GM21786 (cell line): ENCODE measurements around the gene MARCHF3.
A peak's percentile ranks its signal among the peaks of the same experiment; 100 is the strongest.
"Not testable (repeated sequence)": the region's sequence is repeated elsewhere in the genome, so short reads cannot be mapped to it uniquely, and the experiment has no call there.

Source experiments
- ATAC-seq: cut with Tn5 transposase; IDR thresholded peaks from one replicate; pipeline ENCODE4 v1.9.1; 2021; ENCODE audit not compliant: unreplicated experiment

Gene MARCHF3

GRCh38 chr5:126961702-126962101, 68.7 kb downstream of the MARCHF3 start:
- ATAC-seq: peak; percentile 64

GRCh38 chr5:126961128-126961527, 69.2 kb downstream of the MARCHF3 start:
- no peak for ATAC-seq

DNA sequence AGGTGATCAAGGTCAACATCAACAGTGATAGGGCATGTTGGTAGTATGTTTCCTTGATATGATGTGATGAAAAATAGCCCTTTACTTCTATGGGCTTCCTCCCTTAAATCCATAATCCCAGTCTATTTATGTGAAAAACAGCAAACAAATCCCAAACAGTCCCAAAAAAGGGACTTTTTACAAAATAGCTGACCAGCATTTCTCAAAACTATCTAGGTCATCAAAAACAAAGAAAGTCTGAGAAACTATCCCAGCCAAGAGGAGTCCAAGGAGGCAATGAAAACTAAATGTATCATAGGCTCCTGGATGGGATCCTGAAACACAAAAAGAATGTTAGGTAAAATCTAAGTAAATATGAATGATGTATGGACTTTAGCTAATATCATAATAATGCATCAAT, 71.2 kb downstream of the MARCHF3 start:
- no peak for ATAC-seq

DNA sequence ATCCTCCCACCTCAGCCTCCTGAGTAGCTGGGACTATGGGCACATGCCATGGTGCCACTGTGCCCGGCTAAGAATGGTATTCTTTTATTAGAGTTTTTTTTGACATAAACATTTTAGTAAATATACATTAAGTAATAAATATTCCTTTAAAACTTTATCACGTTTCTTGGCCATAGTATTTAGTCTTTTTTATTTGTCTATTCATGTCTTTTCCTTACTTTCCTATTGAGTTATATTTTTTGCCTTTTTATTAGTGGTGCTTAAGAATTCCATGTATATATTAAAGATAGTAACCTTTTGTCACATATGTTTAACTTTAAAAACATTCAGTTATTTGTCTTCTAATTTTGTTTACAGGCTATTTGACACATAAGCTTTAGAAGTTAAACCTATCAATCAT, 73.4 kb downstream of the MARCHF3 start:
- ATAC-seq: no peak

GRCh38 chr5:126954981-126955380, 75.4 kb downstream of the MARCHF3 start:
- ATAC-seq: no peak

DNA sequence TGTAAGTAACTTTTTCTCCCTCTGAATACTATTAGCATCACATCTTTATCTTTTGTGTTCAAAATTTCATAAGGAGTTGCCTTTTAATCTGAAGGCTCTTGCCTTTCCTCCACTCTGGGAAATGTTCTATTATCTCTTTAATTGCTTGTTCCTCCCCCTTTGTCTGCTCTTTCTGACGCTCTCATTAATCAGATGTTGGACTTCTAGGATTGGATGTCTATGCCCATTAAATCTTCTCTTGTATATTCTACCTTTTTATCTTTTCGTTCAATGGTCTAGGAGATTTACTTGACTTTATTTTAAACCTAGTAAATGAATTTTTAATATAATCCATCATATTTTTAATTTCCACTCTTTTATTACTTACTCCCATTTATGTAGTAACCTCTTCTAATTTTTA, 76.7 kb downstream of the MARCHF3 start:
- ATAC-seq: no peak

GRCh38 chr5:126949475-126949874, 80.9 kb downstream of the MARCHF3 start:
- no peak for ATAC-seq

- no peak for ATAC-seq
These were observed 81.9 kb downstream of the MARCHF3 start for GRCh38 chr5:126948453-126948852.

- ATAC-seq: peak; percentile 16
These were observed 82.4 kb downstream of the MARCHF3 start for GRCh38 chr5:126948011-126948355.

DNA sequence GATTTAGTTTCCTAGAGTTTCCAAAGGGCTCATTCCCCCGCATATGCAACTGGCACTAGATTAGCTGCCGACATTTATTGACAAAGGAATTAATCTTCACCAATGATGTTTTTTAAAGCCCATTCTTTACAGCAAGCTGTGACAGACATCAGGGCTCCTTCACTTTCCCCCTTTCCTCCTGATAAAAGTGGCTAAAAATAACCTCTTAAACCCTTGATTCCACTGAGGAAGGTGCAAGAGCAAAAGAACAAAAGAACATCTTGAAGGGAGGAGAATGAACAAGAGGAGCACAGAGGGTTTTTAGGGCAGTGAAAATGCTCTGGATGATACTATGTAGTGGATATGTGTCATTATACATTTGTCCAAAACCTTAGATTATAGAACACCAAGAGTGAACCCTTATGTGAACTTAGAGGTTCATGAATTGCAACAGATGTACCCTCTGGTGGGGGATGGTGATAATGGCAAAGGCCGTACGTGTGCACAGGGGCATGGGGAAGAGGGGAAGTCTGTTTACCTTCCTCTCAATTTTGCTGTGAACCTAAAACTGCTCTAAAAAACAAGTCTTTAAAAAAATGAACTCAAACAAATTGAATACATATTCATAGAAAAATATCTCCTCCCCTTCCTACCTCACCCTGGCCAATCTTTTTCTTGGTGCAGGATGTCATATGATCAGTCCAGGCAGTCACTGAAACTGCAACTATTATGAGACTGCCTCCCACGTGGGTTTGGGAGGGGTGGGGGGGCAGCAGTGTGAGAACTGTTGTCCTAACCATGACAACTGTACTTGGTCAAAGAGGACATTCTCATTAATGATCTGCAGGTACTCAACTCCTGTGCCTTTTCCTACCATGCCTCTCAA, 83.0 kb downstream of the MARCHF3 start:
- peak; percentile 94 for ATAC-seq

DNA sequence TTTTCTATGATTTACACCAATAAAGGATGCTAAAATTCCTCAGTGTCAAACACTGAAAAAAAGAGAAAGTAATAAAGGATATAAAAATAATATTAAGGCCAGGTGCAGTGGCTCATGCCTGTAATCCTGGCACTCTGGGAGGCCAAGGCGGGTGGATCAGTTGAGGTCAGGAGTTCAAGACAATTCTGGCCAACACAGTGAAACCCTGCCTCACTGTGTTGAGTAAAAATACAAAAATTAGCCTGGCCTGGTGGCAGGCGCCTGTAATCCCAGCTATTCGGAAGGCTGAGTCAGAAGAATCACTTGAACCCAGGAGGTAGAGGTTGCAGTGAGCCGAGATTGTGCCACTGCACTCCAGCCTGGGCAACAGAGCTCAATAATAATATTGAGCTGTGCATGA, 87.5 kb downstream of the MARCHF3 start:
- not testable (repeated sequence) for ATAC-seq

DNA sequence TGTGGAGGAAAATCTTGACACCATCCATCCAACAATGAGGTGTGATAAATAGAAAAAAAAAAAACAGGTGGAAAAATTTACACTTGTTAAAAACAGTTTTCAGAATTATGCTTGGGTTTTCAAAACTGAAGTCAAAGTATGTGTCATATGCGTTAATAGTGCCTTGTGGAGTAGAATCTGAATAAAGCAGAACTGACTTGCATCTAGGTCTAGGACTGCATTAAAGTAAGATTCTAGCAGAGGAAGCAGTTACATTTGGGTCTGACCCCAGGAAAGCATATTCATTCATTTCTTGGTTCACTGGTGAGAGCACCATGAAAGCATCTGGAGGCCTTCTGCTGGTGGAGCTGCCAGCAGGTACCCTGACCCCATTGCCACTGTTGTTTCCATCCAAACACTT, 89.0 kb downstream of the MARCHF3 start:
- no peak for ATAC-seq

GRCh38 chr5:126939887-126940286, 90.5 kb downstream of the MARCHF3 start:
- no peak for ATAC-seq

DNA sequence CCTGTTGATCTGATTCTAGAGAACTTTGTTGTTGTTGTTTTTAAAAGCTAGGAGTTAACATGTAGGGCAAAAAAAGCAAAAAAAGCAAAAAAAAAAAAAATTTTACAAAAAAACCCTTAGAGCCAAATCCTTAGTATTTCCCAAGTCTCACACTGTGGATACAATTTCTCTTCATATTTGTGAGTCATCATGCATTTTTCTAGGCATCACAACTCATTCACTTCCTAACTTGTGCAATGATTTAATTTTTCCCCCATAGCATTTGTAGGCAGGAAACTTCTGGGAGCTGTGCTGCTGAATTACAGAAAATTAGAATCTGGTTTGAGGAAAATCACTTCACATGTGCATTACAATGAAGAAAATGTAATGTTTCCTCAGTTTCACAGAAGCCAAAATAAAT, 91.9 kb downstream of the MARCHF3 start:
- ATAC-seq: no peak

DNA sequence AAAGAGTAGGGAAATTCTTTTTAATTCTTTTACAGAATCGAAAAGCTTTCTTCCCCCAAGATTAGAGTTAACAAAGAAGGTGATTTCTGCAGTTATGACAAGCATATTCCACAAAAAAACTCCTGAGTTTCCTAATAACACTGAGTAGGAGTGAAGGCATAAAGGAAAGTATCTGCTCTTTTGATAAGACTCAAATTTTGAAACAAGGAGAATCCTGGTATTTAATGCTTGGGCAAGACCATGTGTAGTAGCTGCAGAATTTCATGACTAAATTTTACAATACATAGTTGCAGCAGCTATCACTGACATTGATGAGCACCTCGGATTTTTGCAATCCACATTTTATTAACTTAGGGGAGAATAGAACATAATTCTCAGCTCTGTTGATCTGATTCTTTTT, 92.6 kb downstream of the MARCHF3 start:
- no peak for ATAC-seq

DNA sequence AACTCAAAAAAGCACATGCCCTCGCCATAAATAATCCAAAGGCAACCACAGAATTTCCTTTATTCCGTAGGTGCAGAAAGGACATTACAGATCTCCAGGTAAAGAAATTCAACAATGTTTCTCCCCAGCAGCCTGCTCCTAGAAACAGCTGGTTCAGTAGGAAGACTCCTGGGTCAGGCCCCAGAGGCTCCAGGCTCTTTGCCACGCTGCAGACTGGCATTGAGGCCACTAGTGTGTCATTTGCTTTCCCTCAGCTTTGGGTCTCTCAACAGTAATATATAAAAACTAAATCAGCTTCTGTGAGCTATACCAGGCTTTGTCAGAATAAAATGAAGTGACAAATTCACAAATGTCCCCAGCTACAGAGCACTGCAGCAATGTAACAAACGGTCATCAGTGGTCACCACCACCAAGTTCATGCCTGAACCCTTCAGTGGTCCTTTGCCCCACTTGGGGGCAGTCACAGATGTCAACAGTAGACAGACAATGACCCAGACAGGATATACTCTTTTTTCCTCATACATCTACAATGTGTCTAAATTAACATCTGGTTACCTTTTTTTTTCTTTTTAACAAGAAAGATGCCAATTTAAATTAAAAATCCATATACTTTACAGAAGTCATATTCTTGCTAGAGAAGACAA, 93.5 kb downstream of the MARCHF3 start:
- ATAC-seq: no peak

GRCh38 chr5:126931963-126932660, 98.2 kb downstream of the MARCHF3 start:
- no peak for ATAC-seq

DNA sequence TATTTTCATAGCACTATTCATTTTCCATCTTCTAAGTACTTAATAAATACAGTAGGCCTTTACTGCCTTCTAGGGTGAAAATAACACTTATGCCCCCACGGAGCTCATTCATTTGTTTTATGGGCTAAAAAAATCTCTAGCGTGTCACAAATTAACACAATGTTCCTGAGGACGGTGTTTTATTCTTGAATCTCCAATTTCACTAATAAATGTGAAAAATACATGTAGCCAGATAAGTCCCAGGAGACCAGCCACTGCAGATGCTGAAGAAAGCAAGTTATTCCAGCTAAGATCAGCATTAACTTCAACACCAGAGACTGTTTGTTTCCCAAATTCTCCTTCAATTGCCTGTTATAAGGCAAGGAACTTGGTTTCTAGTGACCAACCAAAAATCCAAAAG, 102.3 kb downstream of the MARCHF3 start:
- ATAC-seq: no peak

- no peak for ATAC-seq
These were observed 102.9 kb downstream of the MARCHF3 start for GRCh38 chr5:126927429-126927828.

- ATAC-seq: no peak
These were observed 104.2 kb downstream of the MARCHF3 start for GRCh38 chr5:126926187-126926586.

GRCh38 chr5:126925482-126925881, 104.9 kb downstream of the MARCHF3 start:
- no peak for ATAC-seq
